ENCODE results near the gene EXOC1. TPM values are rescaled to one million over a fixed set of nuclear protein-coding genes. Genes with fewer than 3 reads are reported as not detected.
"Not testable (repeated sequence)": the region's sequence is repeated elsewhere in the genome, so short reads cannot be mapped to it uniquely, and the experiment has no call there.

The EXOC1 gene
- total RNA-seq, 1 donor from 2014 or later, result 29.0 TPM

DNA sequence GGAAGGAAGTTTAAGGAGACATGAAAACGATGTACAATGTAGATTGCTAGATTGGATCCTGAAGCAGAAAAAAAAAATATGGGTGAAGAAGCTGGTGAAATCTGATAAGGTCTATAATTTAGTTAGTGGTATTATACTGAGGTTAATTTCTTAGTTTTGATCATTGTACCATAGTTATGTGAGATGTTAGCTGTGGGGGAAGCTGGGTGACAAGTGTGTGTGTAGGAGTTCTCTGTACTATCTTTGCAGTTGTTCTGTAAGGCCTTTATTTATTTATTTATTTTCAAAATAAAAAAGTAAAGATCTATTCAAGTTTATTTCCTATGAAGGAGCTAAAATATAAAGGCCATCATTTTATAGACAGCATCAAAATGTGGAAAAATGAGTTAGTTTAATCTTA lies 12.5 kb upstream of the EXOC1 start:
- no peaks in the 10 kb centered on the region for H3K4me1 Mint-ChIP-seq
- no peak for DNase-seq (ENCODE audit: low spot score in 2 of 2, unreplicated experiment in 2 of 2)
- no peak overlapping the region for H3K27ac Mint-ChIP-seq
- TF ChIP-seq, protein P1, sequence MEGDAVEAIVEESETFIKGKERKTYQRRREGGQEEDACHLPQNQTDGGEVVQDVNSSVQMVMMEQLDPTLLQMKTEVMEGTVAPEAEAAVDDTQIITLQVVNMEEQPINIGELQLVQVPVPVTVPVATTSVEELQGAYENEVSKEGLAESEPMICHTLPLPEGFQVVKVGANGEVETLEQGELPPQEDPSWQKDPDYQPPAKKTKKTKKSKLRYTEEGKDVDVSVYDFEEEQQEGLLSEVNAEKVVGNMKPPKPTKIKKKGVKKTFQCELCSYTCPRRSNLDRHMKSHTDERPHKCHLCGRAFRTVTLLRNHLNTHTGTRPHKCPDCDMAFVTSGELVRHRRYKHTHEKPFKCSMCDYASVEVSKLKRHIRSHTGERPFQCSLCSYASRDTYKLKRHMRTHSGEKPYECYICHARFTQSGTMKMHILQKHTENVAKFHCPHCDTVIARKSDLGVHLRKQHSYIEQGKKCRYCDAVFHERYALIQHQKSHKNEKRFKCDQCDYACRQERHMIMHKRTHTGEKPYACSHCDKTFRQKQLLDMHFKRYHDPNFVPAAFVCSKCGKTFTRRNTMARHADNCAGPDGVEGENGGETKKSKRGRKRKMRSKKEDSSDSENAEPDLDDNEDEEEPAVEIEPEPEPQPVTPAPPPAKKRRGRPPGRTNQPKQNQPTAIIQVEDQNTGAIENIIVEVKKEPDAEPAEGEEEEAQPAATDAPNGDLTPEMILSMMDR (IDR thresholded peaks at IDR 0.05; ENCODE audit: unreplicated experiment), result no peak
- peaks cover 2% of the 10 kb centered on the region for H3K36me3 Mint-ChIP-seq
- H3K9me3 Mint-ChIP-seq, result peaks cover 26% of the 10 kb centered on the region
- no peaks in the 10 kb centered on the region for H3K27me3 Mint-ChIP-seq (ENCODE audit: low read depth)
- no peak overlapping the region for H3K4me3 Mint-ChIP-seq

DNA sequence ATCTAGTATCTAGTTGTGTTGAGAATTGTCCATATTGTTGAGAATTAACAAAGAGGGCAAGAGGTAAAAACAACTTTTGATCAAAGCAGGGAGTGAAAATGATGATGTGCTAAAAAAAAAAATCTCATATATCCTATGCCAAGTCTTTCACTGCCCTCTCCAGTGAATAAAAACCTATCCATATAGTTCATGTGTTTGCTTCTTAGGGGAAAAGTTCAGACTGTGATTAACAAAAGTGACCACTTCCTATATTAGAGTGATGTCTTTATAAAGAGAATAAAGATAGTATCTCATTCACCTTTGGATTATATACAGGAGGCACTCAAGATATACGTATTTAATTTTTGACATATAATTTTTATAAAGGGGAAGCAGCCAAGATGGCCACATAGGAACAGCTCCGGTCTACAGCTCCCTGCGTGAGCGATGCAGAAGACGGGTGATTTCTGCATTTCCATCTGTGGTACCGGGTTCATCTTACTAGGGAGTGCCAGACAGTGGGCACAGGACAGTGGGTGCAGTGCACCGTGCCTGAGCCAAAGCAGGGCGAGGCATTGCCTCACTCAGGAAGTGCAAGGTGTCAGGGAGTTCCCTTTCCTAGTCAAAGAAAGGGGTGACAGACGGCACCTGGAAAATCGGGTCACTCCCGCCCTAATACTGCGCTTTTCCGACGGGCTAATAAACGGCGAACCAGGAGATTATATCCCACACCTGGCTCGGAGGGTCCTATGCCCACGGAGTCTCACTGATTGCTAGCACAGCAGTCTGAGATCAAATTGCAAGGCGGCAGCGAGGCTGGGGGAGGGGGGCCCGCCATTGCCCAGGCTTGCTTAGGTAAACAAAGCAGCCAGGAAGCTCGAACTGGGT lies 11.8 kb upstream of the EXOC1 start:
- H3K4me1 Mint-ChIP-seq; H3K36me3 Mint-ChIP-seq; H3K27me3 Mint-ChIP-seq (ENCODE audit: low read depth); DNase-seq (ENCODE audit: low spot score in 2 of 2, unreplicated experiment in 2 of 2); H3K27ac Mint-ChIP-seq: not testable (repeated sequence)
- Mint-ChIP-seq H3K9me3 (peaks cover 22% of the 10 kb centered on the region), H3K4me3 (peak overlapping the region; percentile 48)

DNA sequence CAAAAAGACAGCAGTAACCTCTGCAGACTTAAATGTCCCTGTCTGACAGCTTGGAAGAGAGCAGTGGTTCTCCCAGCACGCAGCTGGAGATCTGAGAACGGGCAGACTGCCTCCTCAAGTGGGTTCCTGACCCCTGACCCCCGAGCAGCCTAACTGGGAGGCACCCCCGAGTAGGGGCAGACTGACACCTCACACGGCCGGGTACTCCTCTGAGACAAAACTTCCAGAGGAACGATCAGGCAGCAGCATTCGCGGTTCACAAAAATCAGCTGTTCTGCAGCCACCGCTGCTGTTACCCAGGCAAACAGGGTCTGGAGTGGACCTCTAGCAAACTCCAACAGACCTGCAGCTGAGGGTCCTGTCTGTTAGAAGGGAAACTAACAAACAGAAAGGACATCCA lies 11.1 kb upstream of the EXOC1 start:
- peaks cover 22% of the 10 kb centered on the region for H3K9me3 Mint-ChIP-seq
- not testable (repeated sequence) for H3K27me3 Mint-ChIP-seq (ENCODE audit: low read depth); H3K4me1 Mint-ChIP-seq; H3K4me3 Mint-ChIP-seq; DNase-seq (ENCODE audit: low spot score in 2 of 2, unreplicated experiment in 2 of 2); H3K27ac Mint-ChIP-seq; H3K36me3 Mint-ChIP-seq

DNA sequence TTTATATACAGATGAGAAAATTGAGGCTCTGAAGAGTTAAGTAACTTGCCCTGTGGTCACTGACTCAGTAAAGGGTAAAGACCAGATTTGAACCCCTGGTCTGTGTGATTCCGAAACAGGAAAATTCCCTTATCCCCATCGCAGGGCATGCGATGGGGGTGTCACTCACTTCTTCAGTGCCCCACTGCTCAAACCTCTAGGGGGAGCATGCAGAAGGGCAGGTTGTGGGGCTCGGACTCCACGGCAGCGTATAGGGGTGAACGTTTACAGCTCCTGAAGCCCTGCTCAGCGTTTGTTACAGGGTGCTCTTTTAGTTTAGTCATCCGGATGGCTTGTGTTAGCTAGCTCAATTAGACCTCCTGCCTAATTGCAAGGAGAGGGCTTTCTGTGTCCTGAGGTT lies 3.7 kb upstream of the EXOC1 start:
- no peak overlapping the region for H3K27ac Mint-ChIP-seq
- TF ChIP-seq, protein P1 (IDR thresholded peaks at IDR 0.05; ENCODE audit: unreplicated experiment), result no peak
- no peaks in the 10 kb centered on the region for H3K36me3 Mint-ChIP-seq
- H3K9me3 Mint-ChIP-seq, result no peaks in the 10 kb centered on the region
- H3K4me3 Mint-ChIP-seq, result no peak overlapping the region
- peaks cover 45% of the 10 kb centered on the region for H3K27me3 Mint-ChIP-seq (ENCODE audit: low read depth)
- DNase-seq (ENCODE audit: low spot score in 2 of 2, unreplicated experiment in 2 of 2), result no peak
- no peaks in the 10 kb centered on the region for H3K4me1 Mint-ChIP-seq

DNA sequence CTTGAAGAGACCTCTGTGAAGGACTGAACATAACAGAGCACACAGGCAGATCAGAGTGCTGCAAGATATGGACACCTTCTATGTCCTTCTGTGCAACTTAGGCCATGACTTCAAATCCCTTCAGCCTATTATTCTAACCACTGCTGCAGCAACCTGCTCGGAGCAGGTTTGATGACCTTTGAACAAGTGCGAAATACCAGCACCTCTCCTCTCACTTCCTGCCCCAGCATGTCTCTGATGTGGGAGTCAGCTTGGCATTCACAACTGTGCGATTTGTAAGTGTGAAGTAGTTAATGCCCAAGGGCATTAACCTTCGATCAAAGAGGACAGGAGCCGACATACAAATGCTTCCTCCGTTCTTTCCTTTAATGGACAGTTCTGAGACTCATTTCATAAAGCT lies 1.6 kb upstream of the EXOC1 start:
- DNase-seq (ENCODE audit: low spot score in 2 of 2, unreplicated experiment in 2 of 2), result no peak
- H3K4me1 Mint-ChIP-seq, result no peaks in the 10 kb centered on the region

DNA sequence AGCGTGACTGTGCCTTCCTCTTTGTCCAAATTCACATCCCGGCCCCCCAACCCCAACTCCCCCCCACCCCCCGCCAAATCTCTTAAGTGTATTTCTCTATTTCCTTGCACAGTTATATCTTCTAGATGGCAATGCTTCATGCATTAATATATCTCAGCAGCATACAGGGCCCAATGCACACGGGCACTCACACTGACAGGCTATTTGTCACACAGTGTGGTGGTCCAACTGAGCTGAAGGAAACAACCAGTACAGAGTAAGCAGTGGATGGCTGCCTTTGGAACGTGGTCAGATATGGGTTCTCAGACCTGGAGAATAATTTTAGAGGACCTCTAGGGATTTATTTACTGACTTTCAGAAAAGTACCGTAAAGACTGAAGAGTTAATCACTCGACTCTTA lies 681 bp downstream of the EXOC1 start:
- TF ChIP-seq, protein P1 (IDR thresholded peaks at IDR 0.05; ENCODE audit: unreplicated experiment), result no peak
- no peaks in the 10 kb centered on the region for H3K4me1 Mint-ChIP-seq
- no peaks in the 10 kb centered on the region for H3K9me3 Mint-ChIP-seq
- H3K27ac Mint-ChIP-seq, result no peak overlapping the region
- peaks cover 38% of the 10 kb centered on the region for H3K27me3 Mint-ChIP-seq (ENCODE audit: low read depth)
- H3K36me3 Mint-ChIP-seq, result peaks cover 17% of the 10 kb centered on the region
- no peak overlapping the region for H3K4me3 Mint-ChIP-seq
- DNase-seq (ENCODE audit: low spot score in 2 of 2, unreplicated experiment in 2 of 2), result no peak

More for the DNA sequence above, 1.6 kb upstream of the EXOC1 start:
- Mint-ChIP-seq H3K27ac (no peak overlapping the region), H3K36me3 (no peaks in the 10 kb centered on the region), H3K27me3 (ENCODE audit: low read depth) (peaks cover 45% of the 10 kb centered on the region), H3K9me3 (no peaks in the 10 kb centered on the region), H3K4me3 (no peak overlapping the region)
- TF ChIP-seq, protein P1 (IDR thresholded peaks at IDR 0.05; ENCODE audit: unreplicated experiment), result no peak
